ENCODE measurements around the gene TMEM42.

Gene TMEM42

GRCh38 chr3:44892689-44893088, 31.0 kb downstream of the TMEM42 start:
- TF ChIP-seq GABPA (IDR thresholded peaks at IDR 0.05; ENCODE audit: low read depth) (no peak), POLR2AphosphoS5 (IDR thresholded peaks at IDR 0.05; ENCODE audit: low read depth) (no peak)
- DNase-seq (ENCODE audit: low read depth in 1 of 2, low spot score in 1 of 2), result no peak
- H3K27ac ChIP-seq (replicated peaks), result no peak overlapping the region
- H3K27me3 ChIP-seq (ENCODE audit: insufficient read depth, poor library complexity, severe bottlenecking), result no peaks in the 10 kb centered on the region
- no peak overlapping the region for H3K4me3 ChIP-seq (replicated peaks; ENCODE audit: insufficient read depth, low read length)

DNA sequence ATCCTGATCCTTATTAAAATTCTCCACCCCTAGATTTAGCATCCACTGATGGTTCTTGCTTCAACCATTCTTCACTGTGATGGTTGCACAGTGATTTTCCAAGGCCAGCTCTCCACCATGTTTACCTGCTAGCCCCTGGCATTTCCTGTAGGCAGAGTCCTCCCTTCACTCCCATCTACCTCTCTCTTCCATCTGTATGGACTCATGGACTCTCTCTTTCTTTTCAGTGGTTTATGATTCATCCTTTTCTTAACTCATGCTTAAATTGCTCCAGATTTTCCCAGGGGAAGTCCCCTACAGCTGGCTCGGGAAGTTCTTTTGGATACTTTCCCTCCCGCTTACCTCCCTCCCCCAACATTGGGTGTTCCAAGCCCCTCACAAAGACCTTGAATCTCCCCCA, 31.4 kb downstream of the TMEM42 start:
- no peaks in the 10 kb centered on the region for H3K27me3 ChIP-seq (ENCODE audit: insufficient read depth, poor library complexity, severe bottlenecking)
- no peak overlapping the region for H3K27ac ChIP-seq (replicated peaks)
- TF ChIP-seq CTCF (IDR thresholded peaks at IDR 0.05; ENCODE audit: insufficient read depth, low read length) (no peak), REST (IDR thresholded peaks at IDR 0.05; ENCODE audit: insufficient replicate concordance, low read depth) (no peak), GABPA (IDR thresholded peaks at IDR 0.05; ENCODE audit: low read depth) (no peak), POLR2AphosphoS5 (IDR thresholded peaks at IDR 0.05; ENCODE audit: low read depth) (no peak), SPI1 (IDR thresholded peaks at IDR 0.05; ENCODE audit: borderline replicate concordance, low read depth) (no peak)
- no peak overlapping the region for H3K4me3 ChIP-seq (replicated peaks; ENCODE audit: insufficient read depth, low read length)
- no peak for DNase-seq (ENCODE audit: low read depth in 1 of 2, low spot score in 1 of 2)

- Histone ChIP-seq H3K27ac (replicated peaks) (no peak overlapping the region), H3K4me3 (replicated peaks; ENCODE audit: insufficient read depth, low read length) (no peak overlapping the region), H3K27me3 (ENCODE audit: insufficient read depth, poor library complexity, severe bottlenecking) (no peaks in the 10 kb centered on the region)
- DNase-seq (ENCODE audit: low read depth in 1 of 2, low spot score in 1 of 2), result no peak
- no peak for TF ChIP-seq CTCF (IDR thresholded peaks at IDR 0.05; ENCODE audit: insufficient read depth, low read length)
- TF ChIP-seq SPI1 (IDR thresholded peaks at IDR 0.05; ENCODE audit: borderline replicate concordance, low read depth), result no peak
- no peak for TF ChIP-seq POLR2AphosphoS5 (IDR thresholded peaks at IDR 0.05; ENCODE audit: low read depth)
- no peak for TF ChIP-seq GABPA (IDR thresholded peaks at IDR 0.05; ENCODE audit: low read depth)
- no peak for TF ChIP-seq REST (IDR thresholded peaks at IDR 0.05; ENCODE audit: insufficient replicate concordance, low read depth)
Measured at GRCh38 chr3:44894485-44894884, 32.8 kb downstream of the TMEM42 start.

- no peaks in the 10 kb centered on the region for H3K27me3 ChIP-seq (ENCODE audit: insufficient read depth, poor library complexity, severe bottlenecking)
- no peak for TF ChIP-seq POLR2AphosphoS5 (IDR thresholded peaks at IDR 0.05; ENCODE audit: low read depth)
- no peak for TF ChIP-seq REST (IDR thresholded peaks at IDR 0.05; ENCODE audit: insufficient replicate concordance, low read depth)
- no peak for DNase-seq (ENCODE audit: low read depth in 1 of 2, low spot score in 1 of 2)
Measured at GRCh38 chr3:44896440-44896839, 34.7 kb downstream of the TMEM42 start.

More at GRCh38 chr3:44896440-44896839, 34.7 kb downstream of the TMEM42 start:
- H3K27ac ChIP-seq (replicated peaks), result no peak overlapping the region
- H3K4me3 ChIP-seq (replicated peaks; ENCODE audit: insufficient read depth, low read length), result no peak overlapping the region

Data from HL-60 (cell line).